Hematopoietic multipotent progenitor cell (in vitro differentiated cells): ENCODE results near the gene TTC7B. TPM values are rescaled to one million over a fixed set of nuclear protein-coding genes. Genes with fewer than 3 reads are reported as not detected.

ENCODE experiments used
- DNase-seq, 3 donors: peaks; one replicate each; pipeline ENCODE4 v3.0.0-alpha.2; 2011 to 2015; ENCODE audit warnings: low read depth in 2 of 3, low spot score in 2 of 3
- total RNA-seq: library from RNA; depleted of rRNA; stranded (reverse); fragments of >200 nt; gene quantifications from one replicate; pipeline ENCODE4 v1.2.3, GENCODE V29; 2012

Gene TTC7B
- total RNA-seq, 1 donor: 26.1 TPM

DNA sequence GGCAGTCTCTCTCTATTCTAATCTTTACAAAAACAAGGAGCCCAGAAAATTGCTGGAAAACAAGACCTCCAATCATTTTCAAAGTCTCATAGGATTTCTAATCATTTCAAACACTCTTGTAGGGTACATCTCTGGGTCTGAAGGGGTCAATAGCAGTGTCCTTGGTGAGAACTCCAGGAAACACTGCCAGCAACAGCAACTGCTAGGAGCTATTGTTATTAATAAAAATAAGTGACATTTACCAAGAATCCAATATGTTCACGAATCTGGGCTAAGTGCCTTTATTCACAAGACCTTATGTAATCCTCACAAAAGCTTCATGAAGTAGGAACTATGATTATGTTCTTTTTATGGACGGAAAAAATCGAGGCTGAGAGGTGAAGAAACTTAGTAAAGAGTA, 72.8 kb downstream of the TTC7B start:
- DNase-seq: no peak

DNA sequence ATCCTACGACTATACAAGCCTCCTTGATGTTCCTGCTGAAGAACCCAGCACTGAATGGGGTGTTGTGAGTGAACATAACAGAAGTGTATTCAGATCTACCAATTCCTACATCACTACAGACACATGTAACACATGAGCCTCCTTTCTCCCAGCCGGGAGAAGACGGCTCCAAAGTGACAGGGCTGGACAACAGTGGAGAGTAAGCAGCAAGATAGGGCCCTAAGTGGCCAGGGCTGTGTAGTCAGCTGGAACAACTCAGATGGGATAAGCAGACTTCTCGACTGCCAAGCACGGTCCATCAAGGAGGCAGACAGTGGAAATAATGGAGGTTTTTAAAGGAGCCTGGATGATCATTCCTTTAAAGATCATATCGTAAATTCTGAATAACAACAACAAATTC, 73.5 kb downstream of the TTC7B start:
- no peak for DNase-seq

DNA sequence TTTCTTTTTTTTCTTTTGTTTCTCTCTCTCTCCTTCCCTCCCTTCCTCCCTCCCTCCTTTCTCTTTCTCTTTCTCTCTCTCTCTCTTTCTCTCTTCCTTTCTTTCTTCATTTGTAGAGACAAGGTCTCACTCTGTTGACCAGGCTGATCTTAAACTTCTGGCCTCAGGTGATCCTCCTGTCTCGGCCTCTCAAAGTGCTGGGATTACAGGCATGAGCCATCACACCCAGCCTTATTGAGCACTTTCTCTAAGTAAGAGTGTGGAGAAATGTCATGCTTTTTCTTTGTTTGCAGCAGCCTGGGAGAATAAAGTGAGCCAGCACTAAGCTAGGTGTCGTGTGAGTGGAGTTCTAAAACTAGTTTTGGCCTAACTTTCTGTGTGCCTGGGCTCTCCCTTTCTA, 74.0 kb downstream of the TTC7B start:
- no peak for DNase-seq

DNA sequence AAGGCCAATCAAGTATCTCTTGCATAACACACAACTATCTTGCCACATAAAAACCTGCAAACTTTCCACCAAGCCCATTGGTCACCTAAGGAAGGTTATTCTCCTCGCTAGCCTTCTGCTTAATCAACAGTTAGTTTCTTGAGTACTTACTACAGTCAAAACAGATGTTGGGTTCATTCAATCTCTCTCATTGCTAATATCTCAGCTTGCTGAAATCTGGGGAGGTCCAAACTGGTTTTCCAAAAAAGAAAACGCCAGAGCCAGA, 74.6 kb downstream of the TTC7B start:
- DNase-seq: no peak

DNA sequence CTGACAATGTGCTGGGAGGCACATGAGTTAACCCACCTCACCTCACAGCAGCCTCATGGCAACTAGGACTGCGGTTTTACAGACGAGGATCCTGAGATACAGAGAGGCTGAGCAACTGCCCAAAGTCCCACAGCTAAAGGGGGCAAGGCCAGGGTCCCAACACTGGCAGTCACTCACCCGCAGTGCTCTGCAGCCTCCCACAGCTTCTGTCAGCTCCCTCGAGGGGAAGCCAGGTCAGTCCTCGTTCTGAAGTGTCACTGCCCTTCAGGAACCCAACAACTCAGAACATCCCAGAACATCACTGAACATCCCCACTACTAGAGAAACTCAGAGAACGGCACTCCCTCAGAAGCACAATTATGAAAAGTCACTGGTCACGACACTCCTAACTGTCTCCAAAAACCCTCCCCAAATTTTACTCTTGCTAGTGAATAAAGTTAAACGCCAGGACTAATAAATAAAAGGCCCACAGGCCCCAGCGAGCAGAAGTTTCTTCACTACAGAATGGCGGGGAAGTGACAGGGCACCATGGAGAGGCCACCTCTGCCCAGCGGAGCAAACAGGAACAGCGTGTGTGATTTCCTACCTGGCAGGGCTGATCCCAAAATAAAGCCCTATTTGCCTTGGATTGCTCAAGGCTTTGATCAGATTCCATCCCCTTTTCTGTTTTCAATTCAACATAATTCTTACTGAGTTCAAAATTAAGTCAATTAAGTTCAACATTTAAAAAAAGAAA, 75.1 kb downstream of the TTC7B start:
- DNase-seq: no peak

DNA sequence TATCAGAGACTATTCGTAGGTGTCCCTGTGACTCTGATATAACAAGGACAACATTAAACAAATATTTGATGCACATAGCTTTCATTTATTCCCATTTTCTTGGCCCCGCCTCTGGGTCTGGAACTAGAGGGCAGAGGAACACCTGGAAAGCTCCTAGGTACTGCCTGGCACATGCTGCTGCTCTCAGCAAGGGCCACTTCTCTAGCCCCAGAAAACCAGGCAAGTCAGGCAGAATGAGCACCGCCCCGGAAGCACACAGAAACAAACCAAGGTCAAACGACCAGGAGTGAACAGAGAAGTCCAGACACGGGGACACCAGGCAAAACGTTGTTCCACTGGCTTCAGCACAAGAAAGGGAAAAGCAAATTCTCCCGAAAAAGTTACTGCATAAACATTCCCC, 76.1 kb downstream of the TTC7B start:
- no peak for DNase-seq

DNA sequence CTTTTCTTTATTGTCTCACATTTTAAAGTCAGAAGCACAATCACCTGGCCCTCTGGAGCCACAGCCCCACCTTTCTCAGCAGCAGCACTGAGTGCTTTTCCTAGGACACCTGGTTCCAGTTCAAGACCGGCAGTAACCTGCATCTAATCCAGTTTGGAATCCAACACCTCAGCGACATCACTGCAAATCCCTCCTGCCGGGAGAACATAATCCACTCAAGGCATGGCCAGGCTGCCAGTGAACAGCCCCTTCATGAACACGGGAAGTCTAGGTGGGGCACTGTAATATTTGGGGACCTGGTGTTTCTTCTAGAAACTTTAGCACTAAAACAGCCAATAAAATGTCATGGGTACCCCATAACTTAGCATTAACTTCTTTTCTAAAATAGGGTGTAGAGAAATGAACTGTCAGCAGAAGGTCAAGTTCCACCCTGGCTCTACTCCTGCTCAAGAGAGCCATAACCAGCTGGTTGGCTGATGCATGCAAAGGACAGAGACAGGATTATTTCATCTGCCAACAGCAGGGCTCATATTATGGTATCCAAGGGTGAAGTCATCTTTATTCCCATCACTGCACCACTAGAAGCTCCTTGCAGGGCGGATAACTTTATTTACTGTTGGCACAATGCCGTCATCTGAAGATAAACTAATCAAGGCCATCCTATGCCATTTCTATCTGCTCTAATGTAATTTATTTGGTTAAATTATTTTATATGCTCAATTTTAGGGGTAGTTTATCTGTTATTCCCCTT, 76.7 kb downstream of the TTC7B start:
- DNase-seq: no peak

DNA sequence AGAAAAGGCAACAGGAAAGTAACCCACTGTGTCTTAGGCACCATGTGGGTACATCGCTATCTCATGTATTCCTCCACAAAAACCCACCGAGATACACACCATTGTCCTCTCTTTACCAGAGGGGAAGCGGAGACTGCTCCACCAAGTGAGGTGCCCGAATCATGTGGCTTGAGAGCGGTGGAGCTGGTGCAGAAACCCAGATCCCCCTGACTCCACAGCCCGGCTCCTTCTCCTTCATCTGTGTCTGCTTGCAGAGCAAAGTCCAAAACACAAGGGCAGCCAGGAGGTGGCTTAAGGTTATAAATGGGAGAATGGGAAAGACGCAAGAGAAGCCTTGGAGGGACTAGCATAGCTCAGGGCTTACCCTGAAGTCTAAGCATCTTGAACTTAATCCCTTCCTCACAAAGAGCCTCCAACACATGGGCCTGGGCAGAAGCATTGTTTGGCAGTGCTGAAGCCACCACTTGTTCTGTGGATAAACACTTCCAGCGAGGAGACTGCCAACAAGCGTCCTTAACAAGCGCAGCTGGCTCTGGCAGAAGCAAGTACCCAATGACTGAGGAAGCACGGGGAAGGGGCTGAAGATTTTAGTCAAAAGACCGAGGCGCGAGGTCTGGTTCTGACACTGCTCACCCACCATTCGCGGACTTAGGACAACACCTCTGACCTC, 83.0 kb downstream of the TTC7B start:
- no peak for DNase-seq

DNA sequence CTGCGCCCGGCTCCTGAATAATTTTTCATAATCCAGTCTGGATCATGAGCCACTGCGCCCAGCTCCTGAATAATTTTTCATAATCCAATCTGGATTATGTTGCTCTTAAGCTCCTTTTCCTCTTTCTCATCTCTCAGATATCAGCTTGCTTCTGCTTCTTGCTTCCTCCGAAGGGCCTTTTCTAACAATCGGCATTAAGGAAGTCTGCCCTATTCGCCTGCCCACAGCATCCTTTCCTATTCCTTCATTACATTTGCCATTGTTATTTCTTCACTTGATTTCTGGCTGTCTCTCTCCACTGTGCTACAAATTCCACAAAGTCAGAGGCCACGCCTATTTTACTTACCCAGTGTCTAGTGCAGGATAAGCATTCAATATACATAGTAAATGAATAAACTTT, 83.5 kb downstream of the TTC7B start:
- DNase-seq: no peak

DNA sequence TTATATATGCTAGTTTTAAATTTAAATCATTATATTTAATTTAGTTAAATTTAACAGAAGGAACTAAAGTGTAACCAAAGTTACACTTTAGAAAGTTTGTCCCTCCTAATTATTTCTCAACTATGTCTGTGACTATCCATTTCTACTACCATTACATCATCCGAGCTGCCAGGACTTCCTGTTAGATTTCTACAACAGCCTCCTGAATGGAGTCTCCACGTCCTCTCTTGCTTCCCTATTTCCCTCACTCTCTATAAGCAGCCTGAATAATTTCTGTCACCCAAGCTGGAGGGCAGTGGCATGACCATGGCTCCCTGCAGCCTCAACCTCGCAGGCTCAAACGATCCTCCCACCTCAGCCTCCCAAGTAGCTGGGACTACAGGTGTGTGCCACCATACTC, 84.1 kb downstream of the TTC7B start:
- DNase-seq: no peak

DNA sequence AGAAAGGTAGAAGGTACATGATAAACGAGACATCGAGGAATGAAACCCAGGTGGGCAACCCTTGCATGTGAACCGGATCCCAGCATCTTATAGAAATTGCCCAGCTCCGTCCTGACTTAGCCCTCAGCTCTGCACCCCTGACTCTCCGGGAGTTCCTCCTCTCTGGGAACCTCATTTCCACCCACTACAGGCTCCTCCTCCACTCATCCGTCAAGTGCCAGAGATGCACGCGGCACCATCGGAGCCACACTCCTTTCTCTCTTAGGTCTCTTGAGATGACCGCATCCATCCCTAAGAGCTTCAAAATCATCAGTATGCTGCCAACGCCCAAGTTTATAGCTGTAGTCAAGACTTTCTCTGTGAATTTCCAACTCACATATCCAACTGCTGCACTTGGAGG, 84.7 kb downstream of the TTC7B start:
- DNase-seq: no peak

DNA sequence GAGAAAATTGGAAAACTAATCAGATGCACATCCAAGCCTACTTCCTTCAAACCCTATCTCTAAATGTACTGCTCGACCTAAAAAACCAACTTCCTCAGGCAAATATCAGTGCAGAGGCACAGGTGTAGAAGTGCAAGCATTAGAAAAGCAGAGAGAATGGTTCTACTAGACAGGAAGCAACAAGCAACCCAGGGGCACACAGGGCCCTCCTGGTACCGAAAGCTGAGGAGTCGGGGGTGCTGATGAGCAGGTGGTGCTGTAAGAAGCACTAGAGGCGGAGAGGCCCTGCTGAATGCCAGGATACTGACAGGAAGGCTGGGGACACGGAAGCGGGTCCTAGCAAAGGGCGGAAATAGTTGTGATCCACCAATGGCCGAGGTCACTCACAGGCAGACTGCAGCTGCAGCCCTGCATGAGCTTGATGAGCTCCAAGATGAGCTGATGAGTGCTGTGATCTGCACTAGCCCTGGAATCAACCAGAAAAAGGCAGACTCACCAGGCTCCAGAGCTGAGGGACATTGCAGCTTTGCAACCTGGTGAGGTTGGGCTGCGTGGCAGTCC, 85.9 kb downstream of the TTC7B start:
- DNase-seq: no peak

DNA sequence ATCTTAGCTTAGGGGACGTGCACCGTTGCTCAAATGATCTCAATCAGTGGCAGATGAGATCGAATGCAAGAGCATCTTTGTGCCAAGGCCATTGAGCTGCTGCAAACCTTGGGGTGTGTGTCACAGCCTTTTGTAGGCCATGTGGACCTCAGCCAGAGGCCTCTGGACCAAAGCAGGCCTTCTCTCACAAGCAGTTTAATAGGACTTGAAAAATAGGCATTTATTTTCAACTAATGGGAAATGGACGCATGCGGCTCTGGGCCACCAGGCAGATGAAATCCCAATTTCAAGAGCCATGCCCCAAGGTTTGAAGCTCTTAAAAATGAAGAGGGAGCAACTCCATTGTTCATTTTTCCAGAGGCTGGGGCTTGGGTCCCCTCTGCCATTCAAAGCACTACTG, 87.3 kb downstream of the TTC7B start:
- DNase-seq: no peak

DNA sequence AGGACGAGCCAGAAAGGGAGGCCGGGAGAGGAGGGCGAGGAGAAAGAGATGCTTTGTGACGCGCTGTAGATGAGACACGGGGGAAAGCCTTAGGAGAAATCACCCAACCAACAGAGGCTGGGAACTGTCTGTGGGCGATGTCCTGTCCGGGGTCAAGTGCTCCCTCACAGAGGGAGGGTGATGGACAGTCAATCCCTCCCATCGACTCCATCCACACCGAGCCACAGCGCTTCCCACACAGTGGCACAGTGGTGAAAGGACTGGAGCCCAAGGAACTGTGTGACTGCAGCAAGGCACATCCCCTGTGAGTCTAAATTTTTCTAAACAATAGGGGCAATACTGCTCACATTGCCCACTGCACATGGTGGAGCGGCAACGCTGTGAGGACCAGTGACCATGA, 89.1 kb downstream of the TTC7B start:
- DNase-seq: no peak

DNA sequence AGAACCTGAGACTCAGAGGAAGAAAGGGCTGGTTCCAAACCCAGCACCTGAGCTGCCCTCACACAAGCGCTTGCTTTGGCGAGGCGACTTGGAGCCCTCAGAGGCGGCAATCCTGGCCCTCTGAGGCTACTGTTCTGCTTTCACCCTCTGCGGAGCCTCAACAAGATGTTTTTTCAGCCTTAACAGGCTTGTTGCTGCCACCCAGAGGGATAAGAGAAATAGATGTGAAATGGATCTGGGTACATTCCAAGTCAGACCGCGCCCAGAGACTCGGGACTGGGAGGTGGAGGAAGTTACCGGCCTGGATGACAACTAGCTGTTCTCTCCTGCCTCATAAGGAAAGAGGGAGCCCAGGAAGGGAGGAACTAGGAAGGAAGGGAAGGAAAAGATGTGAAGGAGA, 89.6 kb downstream of the TTC7B start:
- no peak for DNase-seq

DNA sequence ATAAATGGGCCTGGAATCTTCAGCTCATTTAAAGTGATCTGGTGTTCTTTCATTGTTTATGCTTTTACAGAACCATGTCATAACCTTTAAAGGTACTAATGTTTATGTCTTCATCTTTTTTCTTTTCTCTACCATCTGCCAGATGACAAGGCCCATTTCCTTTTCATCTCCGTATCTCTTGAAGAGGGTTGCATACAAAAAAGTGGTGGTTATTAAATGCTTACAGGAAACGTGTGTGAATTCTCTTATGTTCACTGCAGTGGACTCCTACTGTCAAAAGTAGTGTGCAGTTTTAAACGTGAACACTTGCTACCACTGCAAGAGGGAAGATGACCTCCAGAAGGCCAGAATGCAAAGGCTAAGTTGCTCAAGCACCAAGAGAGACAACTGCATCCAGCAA, 91.4 kb downstream of the TTC7B start:
- DNase-seq: no peak

DNA sequence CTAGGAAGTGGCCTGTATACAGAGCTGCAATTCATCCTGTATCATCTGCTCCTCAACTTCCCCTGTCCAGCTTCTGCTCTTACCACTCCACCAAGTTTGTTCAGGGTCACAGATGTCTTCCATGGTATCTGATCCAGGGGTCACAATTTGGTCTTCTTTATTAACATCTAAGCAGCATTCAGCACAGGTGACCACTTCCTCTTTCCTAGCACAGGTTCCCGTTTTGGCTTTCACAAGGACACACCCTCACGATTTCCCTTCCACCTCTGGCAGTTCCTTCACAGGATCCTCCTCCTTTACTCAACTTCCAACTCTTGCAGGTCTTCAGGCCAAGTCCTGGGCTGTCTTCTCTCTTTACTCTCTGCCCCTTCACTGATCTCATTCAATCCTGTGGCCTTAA, 93.6 kb downstream of the TTC7B start:
- no peak for DNase-seq

DNA sequence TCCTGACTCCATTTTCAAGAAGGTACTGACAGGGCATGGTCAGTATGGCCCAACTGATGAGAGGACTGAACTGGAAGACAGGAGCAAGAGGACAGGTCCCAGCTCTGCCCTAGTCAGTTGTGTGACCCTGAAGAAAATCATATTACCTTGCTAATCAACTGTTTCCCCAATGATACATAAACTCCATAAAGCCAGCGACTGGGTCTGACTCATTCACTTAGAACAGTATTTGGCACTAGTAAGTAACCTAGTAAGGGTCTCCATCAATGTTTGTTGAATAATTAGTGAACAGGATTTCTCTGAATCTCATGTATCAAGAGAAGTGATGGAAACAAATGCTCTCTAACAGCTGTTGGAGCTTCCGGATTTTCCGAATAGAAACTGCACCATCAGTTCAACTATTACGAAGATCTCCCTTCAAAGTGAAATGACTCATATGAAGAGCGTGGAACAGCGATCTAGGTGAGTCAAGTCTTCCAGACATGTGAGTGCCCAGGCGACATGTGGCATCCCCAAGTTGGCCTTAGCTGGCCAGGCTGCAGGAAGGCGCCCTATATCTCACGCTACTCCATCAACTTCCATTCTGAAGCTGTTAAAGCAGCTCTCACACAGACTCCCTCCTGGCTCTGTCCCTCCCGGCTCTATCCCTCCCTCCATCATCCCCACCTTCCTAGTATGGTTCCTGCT, 94.5 kb downstream of the TTC7B start:
- no peak for DNase-seq

DNA sequence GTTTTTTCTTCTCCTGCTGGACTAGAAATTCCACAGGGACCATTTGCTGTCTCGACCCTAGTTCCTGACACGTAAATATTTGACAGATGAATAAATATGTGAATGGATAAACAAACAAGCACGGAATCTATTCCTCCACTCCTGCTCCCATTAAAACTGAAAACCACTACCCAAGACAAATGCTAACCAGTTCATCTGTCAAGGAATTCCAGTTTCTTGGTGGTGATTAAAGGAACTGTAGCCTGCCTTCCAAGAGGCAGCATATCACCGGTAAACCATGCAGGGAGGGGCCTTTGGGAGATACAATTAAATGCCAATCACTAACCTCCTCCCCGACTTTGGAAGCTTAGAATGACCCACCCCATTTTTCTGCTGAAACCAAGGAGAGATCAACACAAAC, 95.4 kb downstream of the TTC7B start:
- no peak for DNase-seq

DNA sequence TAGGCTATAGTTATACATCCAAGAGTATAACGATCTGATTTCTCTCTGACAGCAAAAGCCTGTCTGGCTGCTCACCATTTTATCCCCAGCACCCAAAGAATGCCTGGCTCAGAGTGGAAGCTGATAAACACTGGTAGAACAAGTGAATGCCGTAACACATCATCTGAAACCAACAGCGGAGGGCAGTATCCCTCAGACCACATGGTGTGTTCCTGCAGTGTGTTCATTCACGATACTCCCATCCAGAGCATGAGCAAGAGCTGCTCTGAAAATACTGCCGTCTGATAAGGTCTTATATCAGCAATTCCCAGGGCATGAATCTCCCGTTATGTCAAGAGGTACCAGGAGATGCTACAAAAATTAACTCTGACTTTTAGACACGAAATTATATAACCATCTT, 95.9 kb downstream of the TTC7B start:
- DNase-seq: peak in 1 of 3 donors; percentile 21

DNA sequence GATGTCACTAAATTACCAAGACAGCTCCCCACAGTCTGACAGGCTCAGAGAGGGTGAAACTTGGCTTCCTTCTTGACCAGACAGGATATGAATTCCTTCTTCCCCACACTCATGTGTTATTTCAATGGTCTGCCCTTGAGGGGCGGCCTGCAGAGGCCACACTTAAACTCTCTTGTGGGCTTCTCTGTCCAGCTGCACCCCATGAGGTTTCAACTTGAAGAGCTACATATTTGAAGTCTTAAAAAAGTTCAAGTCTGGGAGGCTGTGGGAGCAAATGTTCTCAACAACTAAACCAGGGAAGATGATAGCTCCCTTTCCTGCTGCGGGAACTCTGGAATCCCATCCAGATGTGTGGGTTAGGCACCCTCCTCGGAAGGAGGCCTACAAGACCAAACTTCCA, 98.3 kb downstream of the TTC7B start:
- DNase-seq: no peak
